Naive thymus-derived CD4-positive, alpha-beta T cell (primary cell): ENCODE results near the gene CAGE1. TPM values are rescaled to one million over a fixed set of nuclear protein-coding genes. Genes with fewer than 3 reads are reported as not detected.
"Not testable (repeated sequence)": the region's sequence is repeated elsewhere in the genome, so short reads cannot be mapped to it uniquely, and the experiment has no call there.

ENCODE experiments used
- ATAC-seq: fragments of 150-1000 bp; cut with Tn5 transposase; 2 replicates; pipeline ENCODE4 v1.10.0; 2021; ENCODE audit warnings: mild to moderate bottlenecking, moderate library complexity
- CTCF ChIA-PET: fragments of 350-600 bp; sonication (Branson Sonifier 250); formaldehyde crosslinking; loops from one replicate; lab custom pipeline; 2021; ENCODE audit warnings: antibody characterized with exemption; lab: Charles Lee
- POLR2A ChIA-PET: fragments of 350-600 bp; sonication (Branson Sonifier 250); formaldehyde crosslinking; loops from one replicate; lab custom pipeline; 2021; ENCODE audit warnings: antibody characterized with exemption, inconsistent platforms; lab: Charles Lee
- DNase-seq, 9 donors: peaks; one replicate each; pipeline versions ENCODE4 v3.0.0 to v3.0.0-alpha.2; 2020 to 2022; ENCODE audit warnings: mixed read lengths in 1 of 9
- H3K27ac ChIP-seq: one replicate; pipeline ENCODE4 v1.7.0; 2013; ENCODE audit warnings: mild to moderate bottlenecking, low read depth, low read length, moderate library complexity
- H3K27me3 ChIP-seq, 2 donors: one replicate each; pipeline ENCODE4 v1.7.0; 2013; ENCODE audit warnings: low read length in 2 of 2, mild to moderate bottlenecking in 2 of 2, moderate library complexity in 2 of 2; ENCODE audit not compliant: control insufficient read depth in 2 of 2, insufficient read depth in 2 of 2
- H3K36me3 ChIP-seq, 3 experiments: 1 replicate in 2 of 3; 2 replicates in 1 of 3; pipeline ENCODE4 v1.7.0; 2013; ENCODE audit warnings: low read length in 3 of 3, mild to moderate bottlenecking in 3 of 3, moderate library complexity in 1 of 3; ENCODE audit not compliant: insufficient read depth in 3 of 3, control insufficient read depth in 2 of 3
- H3K4me1 ChIP-seq, 2 donors: one replicate each; pipeline ENCODE4 v1.7.0; 2013; ENCODE audit warnings: low read length in 2 of 2, mild to moderate bottlenecking in 2 of 2, moderate library complexity in 1 of 2; ENCODE audit not compliant: control insufficient read depth in 2 of 2, insufficient read depth in 2 of 2
- H3K4me3 ChIP-seq: 2 replicates; pipeline ENCODE4 v1.7.0; 2013; ENCODE audit warnings: mild to moderate bottlenecking, low read length
- H3K9me3 ChIP-seq, 3 experiments: 1 replicate in 2 of 3; 2 replicates in 1 of 3; pipeline ENCODE4 v1.7.0; 2013; ENCODE audit warnings: low read length in 3 of 3; ENCODE audit not compliant: control insufficient read depth in 2 of 3
- H3K27ac Mint-ChIP-seq, 9 donors: one replicate each; pipeline ENCODE4 v1.8.0; 2020 to 2022; ENCODE audit warnings: mixed read lengths in 9 of 9, mild to moderate bottlenecking in 8 of 9, moderate library complexity in 5 of 9, inconsistent platforms in 2 of 9
- H3K27me3 Mint-ChIP-seq, 5 donors: one replicate each; pipeline ENCODE4 v1.8.0; 2021 to 2022; ENCODE audit warnings: mixed read lengths in 5 of 5, mild to moderate bottlenecking in 1 of 5
- H3K36me3 Mint-ChIP-seq, 5 donors: one replicate each; pipeline ENCODE4 v1.8.0; 2020 to 2022; ENCODE audit warnings: mixed read lengths in 5 of 5, mild to moderate bottlenecking in 3 of 5, inconsistent platforms in 1 of 5
- H3K4me1 Mint-ChIP-seq, 7 donors: one replicate each; pipeline ENCODE4 v1.8.0; 2020 to 2022; ENCODE audit warnings: mixed read lengths in 7 of 7, mild to moderate bottlenecking in 3 of 7, inconsistent platforms in 1 of 7
- H3K4me3 Mint-ChIP-seq, 10 donors: one replicate each; pipeline ENCODE4 v1.8.0; 2020 to 2022; ENCODE audit warnings: mild to moderate bottlenecking in 10 of 10, mixed read lengths in 10 of 10, moderate library complexity in 6 of 10, inconsistent platforms in 2 of 10
- H3K9me3 Mint-ChIP-seq, 11 donors: one replicate each; pipeline ENCODE4 v1.8.0; 2020 to 2022; ENCODE audit warnings: mixed read lengths in 11 of 11, mild to moderate bottlenecking in 4 of 11, inconsistent platforms in 1 of 11, moderate library complexity in 1 of 11
- intact Hi-C, 2 donors: fragments of 100-400 bp; cut with micrococcal nuclease; formaldehyde crosslinking; loops; one replicate each; pipeline ENCODE4 v1.15.1; 2023
- polyA plus RNA-seq, 2 donors: library from polyadenylated mRNA; unstranded; fragments of 300-500 nt; fragmentation: Illumina TruSeq; gene quantifications; one replicate each; pipeline ENCODE4 v1.2.3, GENCODE V29; 2021
- total RNA-seq, 6 experiments: library from RNA in 5 of 6; stranded (reverse) in 5 of 6; gene quantifications; 1 replicate in 5 of 6; 2 replicates in 1 of 6; pipeline ENCODE4 v1.2.3 and lab custom pipeline; 2021 to 2026

The CAGE1 gene
- total and polyA plus RNA-seq, 7 experiments from 2014 or later = 0.06 to 0.48 (median 0.19) TPM; not detected in 1

DNA sequence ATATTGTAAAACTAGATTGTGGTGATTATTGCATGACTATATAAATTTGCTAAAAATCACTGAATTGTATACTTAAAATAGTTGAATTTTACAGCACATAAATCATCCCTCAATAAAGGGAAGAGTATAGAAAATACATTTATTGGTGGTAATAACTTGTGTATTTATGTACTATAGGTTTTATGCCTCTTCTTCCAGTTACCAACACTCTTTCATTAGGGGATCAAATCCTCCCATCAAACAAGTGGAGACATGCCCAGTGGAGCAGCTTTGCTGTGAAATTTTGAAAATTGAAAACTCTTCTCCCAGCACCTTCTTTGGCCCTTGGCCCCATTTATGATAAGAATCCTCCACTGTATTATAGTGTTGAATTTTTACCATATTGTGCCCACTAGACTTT is 66.5 kb downstream of the CAGE1 start:
- H3K27me3 Mint-ChIP-seq = peaks cover 2 to 22% (median 6%) of the 10 kb centered on the region in 5 donors
- intact Hi-C loops = no loop called here
- POLR2A ChIA-PET = no interaction called here
- H3K4me1 Mint-ChIP-seq = peaks cover 0 to 4% (median 0%) of the 10 kb centered on the region in 7 donors
- ATAC-seq = no peak
- Histone ChIP-seq H3K4me3 (no peak overlapping the region), H3K36me3 (no peaks in the 10 kb centered on the region), H3K27ac (no peak overlapping the region), H3K27me3 (no peaks in the 10 kb centered on the region), H3K4me1 (no peaks in the 10 kb centered on the region), H3K9me3 (no peaks in the 10 kb centered on the region)
- no peak overlapping the region for H3K27ac Mint-ChIP-seq
- CTCF ChIA-PET = no interaction called here
- H3K4me3 Mint-ChIP-seq = no peak overlapping the region
- H3K9me3 Mint-ChIP-seq = peaks cover 0 to 6% (median 0%) of the 10 kb centered on the region in 11 donors
- DNase-seq = no peak
- H3K36me3 Mint-ChIP-seq = peaks cover 0 to 2% (median 0%) of the 10 kb centered on the region in 5 donors

DNA sequence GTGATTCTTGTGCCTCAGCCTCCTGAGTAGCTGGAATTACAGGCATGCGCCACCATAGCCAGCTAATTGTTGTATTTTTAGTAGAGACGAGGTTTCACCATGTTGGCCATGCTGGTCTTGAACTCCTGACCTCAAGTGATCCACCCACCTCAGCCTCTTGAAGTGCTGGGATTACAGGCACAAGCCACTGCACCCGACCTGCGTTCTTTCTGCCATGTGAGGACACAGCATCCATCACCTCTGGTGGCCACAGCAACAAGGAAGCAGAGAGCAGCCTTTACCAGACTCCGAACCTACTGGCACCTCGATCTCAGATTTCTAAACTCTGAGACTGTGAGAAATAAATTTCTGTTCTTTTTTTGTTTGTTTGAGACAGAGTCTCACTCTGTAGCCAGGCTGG is 67.7 kb downstream of the CAGE1 start:
- H3K4me1 ChIP-seq, H3K27me3 ChIP-seq, H3K27ac Mint-ChIP-seq, H3K9me3 ChIP-seq, H3K9me3 Mint-ChIP-seq, POLR2A ChIA-PET, H3K36me3 Mint-ChIP-seq, DNase-seq, H3K36me3 ChIP-seq, H3K4me1 Mint-ChIP-seq, CTCF ChIA-PET, ATAC-seq, H3K4me3 Mint-ChIP-seq, H3K27ac ChIP-seq, intact Hi-C loops, H3K4me3 ChIP-seq: not testable (repeated sequence)
- peaks cover 0 to 22% (median 5%) of the 10 kb centered on the region in 5 donors for H3K27me3 Mint-ChIP-seq

- POLR2A ChIA-PET, H3K4me3 ChIP-seq, H3K27ac ChIP-seq, H3K9me3 Mint-ChIP-seq, ATAC-seq, H3K4me3 Mint-ChIP-seq, H3K4me1 Mint-ChIP-seq, H3K9me3 ChIP-seq, H3K36me3 Mint-ChIP-seq, H3K36me3 ChIP-seq, intact Hi-C loops, H3K4me1 ChIP-seq, DNase-seq, H3K27me3 ChIP-seq: not testable (repeated sequence)
- peak overlapping the region in 1 of 9 donors; percentile 0 for H3K27ac Mint-ChIP-seq
- peaks cover 0 to 19% (median 5%) of the 10 kb centered on the region in 5 donors for H3K27me3 Mint-ChIP-seq
- CTCF ChIA-PET = interaction anchor here (0.7 kb wide), 1 partner anchor 283 kb away, joined by 3 read pairs; no protein-coding TSS in a partner anchor
Observed at GRCh38 chr6:7319406-7319805, 70.1 kb downstream of the CAGE1 start.

- peaks cover 0 to 10% (median 0%) of the 10 kb centered on the region in 5 donors for H3K27me3 Mint-ChIP-seq
- no peaks in the 10 kb centered on the region for H3K36me3 Mint-ChIP-seq
- peaks cover 5 to 20% (median 14%) of the 10 kb centered on the region in 7 donors for H3K4me1 Mint-ChIP-seq
- POLR2A ChIA-PET = no interaction called here
- no peak for ATAC-seq
- peaks cover 0 to 5% (median 0%) of the 10 kb centered on the region in 3 experiments for H3K36me3 ChIP-seq
- peak overlapping the region in 1 of 9 donors; percentile 15 for H3K27ac Mint-ChIP-seq
- no peaks in the 10 kb centered on the region for H3K9me3 ChIP-seq
- no peak overlapping the region for H3K4me3 ChIP-seq
- CTCF ChIA-PET = no interaction called here
- intact Hi-C loops = no loop called here
- H3K9me3 Mint-ChIP-seq = no peaks in the 10 kb centered on the region
- peak overlapping the region in 1 of 10 donors; percentile 13 for H3K4me3 Mint-ChIP-seq
- DNase-seq = no peak
- H3K27me3 ChIP-seq = no peaks in the 10 kb centered on the region
- H3K4me1 ChIP-seq = peaks cover 6 to 7% of the 10 kb centered on the region in 2 donors
- H3K27ac ChIP-seq = no peak overlapping the region
Observed at GRCh38 chr6:7317538-7317937, 72.0 kb downstream of the CAGE1 start.

GRCh38 chr6:7316658-7317533 is 72.6 kb downstream of the CAGE1 start:
- Mint-ChIP-seq H3K36me3 (peaks cover 0 to 4% (median 0%) of the 10 kb centered on the region in 5 donors), H3K27ac (peak overlapping the region in 1 of 9 donors; percentile 15), H3K9me3 (no peaks in the 10 kb centered on the region), H3K4me3 (peak overlapping the region in 1 of 10 donors; percentile 13), H3K4me1 (peaks cover 10 to 26% (median 18%) of the 10 kb centered on the region in 7 donors), H3K27me3 (peaks cover 0 to 8% (median 0%) of the 10 kb centered on the region in 5 donors)
- H3K4me3 ChIP-seq = no peak overlapping the region
- ATAC-seq (no peak), DNase-seq (no peak)
- intact Hi-C loops = no loop called here
- H3K27ac ChIP-seq = no peak overlapping the region
- H3K4me1 ChIP-seq = peaks cover 6 to 8% of the 10 kb centered on the region in 2 donors
- POLR2A ChIA-PET = interaction anchor here (1.0 kb wide), 1 partner anchor 73 kb away, joined by 4 read pairs; the partner anchor contains the start of genes CAGE1 and RIOK1
- H3K9me3 ChIP-seq = no peaks in the 10 kb centered on the region
- H3K36me3 ChIP-seq = peaks cover 0 to 7% (median 0%) of the 10 kb centered on the region in 3 experiments
- CTCF ChIA-PET = interaction anchor here (0.6 to 0.7 kb wide), 2 partner anchors 12 to 59 kb away, joined by 3 to 4 read pairs; no protein-coding TSS in a partner anchor
- no peaks in the 10 kb centered on the region for H3K27me3 ChIP-seq

DNA sequence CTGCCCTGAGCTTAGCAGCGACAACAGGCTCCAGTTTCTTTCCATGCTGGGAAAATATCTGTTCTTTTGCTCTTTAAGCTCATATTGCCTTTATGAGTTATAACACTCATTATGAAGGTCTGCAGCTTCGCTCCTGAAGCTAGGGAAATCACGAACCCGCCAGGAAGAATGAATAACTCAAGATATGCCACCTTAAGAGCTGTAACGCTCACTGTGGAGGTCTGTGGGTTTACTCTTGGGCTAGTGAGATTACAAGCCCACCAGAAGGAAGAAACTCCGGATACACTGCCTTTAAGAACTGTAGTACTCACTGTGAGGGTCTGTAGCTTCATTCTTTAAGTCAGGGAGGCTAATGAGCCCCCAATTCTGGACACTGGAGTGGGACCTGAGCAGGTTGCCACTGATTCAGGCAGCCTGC is 73.6 kb downstream of the CAGE1 start:
- no peaks in the 10 kb centered on the region for H3K9me3 Mint-ChIP-seq
- no peak overlapping the region for H3K4me3 ChIP-seq
- no peak overlapping the region for H3K27ac Mint-ChIP-seq
- peaks cover 14 to 35% (median 27%) of the 10 kb centered on the region in 7 donors for H3K4me1 Mint-ChIP-seq
- POLR2A ChIA-PET = interaction anchor here (1.0 to 1.3 kb wide), 2 partner anchors 10 to 74 kb away, joined by 3 to 4 read pairs; partner anchors contain the start of genes CAGE1 and RIOK1
- CTCF ChIA-PET = interaction anchor here (0.6 to 0.9 kb wide), 3 partner anchors 13 to 74 kb away, joined by 3 to 4 read pairs (median 3); partner anchors contain the start of genes CAGE1 and RIOK1
- ATAC-seq = no peak
- H3K27me3 Mint-ChIP-seq = peaks cover 0 to 7% (median 0%) of the 10 kb centered on the region in 5 donors
- no peak for DNase-seq
- H3K27ac ChIP-seq = no peak overlapping the region
- no peaks in the 10 kb centered on the region for H3K9me3 ChIP-seq
- H3K4me3 Mint-ChIP-seq = peak overlapping the region in 1 of 10 donors; percentile 70
- peaks cover 6 to 18% of the 10 kb centered on the region in 2 donors for H3K4me1 ChIP-seq
- peaks cover 0 to 7% (median 0%) of the 10 kb centered on the region in 3 experiments for H3K36me3 ChIP-seq
- intact Hi-C loops = no loop called here
- H3K36me3 Mint-ChIP-seq = peaks cover 0 to 10% (median 0%) of the 10 kb centered on the region in 5 donors
- no peaks in the 10 kb centered on the region for H3K27me3 ChIP-seq
